ENCODE results near the gene IQSEC2. TPM values are rescaled to one million over a fixed set of nuclear protein-coding genes. Genes with fewer than 3 reads are reported as not detected.

Gene IQSEC2
- total and polyA plus RNA-seq, 2 of the 13 experiments (the other 11 are each of a cell fraction or from before 2014, with no cell fraction given): 0.13 to 0.21 TPM

- TF ChIP-seq ZIK1 (CRISPR knock-in tag; IDR thresholded peaks at IDR 0.05; ENCODE audit: borderline replicate concordance, low read depth): 0 out of 2 replicates have a peak, but pooled peaks have one; percentile 62
- TF ChIP-seq MAX (IDR thresholded peaks at IDR 0.05): peak; percentile 40; the same call in 1 of the 2 replicates
- no peak for TF ChIP-seq ZBTB1 (CRISPR knock-in tag; IDR thresholded peaks at IDR 0.05; ENCODE audit: borderline replicate concordance)
- TF ChIP-seq AKAP8 (CRISPR knock-in tag; IDR thresholded peaks at IDR 0.05): no peak
- peak; percentile 94 for TF ChIP-seq YY1 (IDR thresholded peaks at IDR 0.05; ENCODE audit: insufficient read depth, insufficient replicate concordance, low read depth, low read length)
- TF ChIP-seq ISL2 (CRISPR knock-in tag; IDR thresholded peaks at IDR 0.05): no peak
- TF ChIP-seq ZBTB8A (CRISPR knock-in tag; IDR thresholded peaks at IDR 0.05; ENCODE audit: borderline replicate concordance, low read depth): no peak
- TF ChIP-seq PHF20 (CRISPR knock-in tag; IDR thresholded peaks at IDR 0.05): peak; percentile 75
- TF ChIP-seq ZNF414 (CRISPR knock-in tag; IDR thresholded peaks at IDR 0.05): 0 out of 2 replicates have a peak, but pooled peaks have one; percentile 19
- TF ChIP-seq ZBTB3 (CRISPR knock-in tag; IDR thresholded peaks at IDR 0.05; ENCODE audit: borderline replicate concordance, low read depth): no peak
- peak; percentile 77 for TF ChIP-seq ELF1 (CRISPR knock-in tag; IDR thresholded peaks at IDR 0.05)
- no peak for TF ChIP-seq STAT5B (CRISPR knock-in tag; IDR thresholded peaks at IDR 0.05)
- peak; percentile 70 for TF ChIP-seq POLR2AphosphoS5 (IDR thresholded peaks at IDR 0.05; ENCODE audit: low read depth, low read length)
- TF ChIP-seq SIX4 (CRISPR knock-in tag; IDR thresholded peaks at IDR 0.05): no peak
- TF ChIP-seq ZFX (CRISPR knock-in tag; IDR thresholded peaks at IDR 0.05; ENCODE audit: low read depth): peak; percentile 96
- no peak for TF ChIP-seq ZNF446 (CRISPR knock-in tag; IDR thresholded peaks at IDR 0.05)
- no peak for TF ChIP-seq MTF2 (CRISPR knock-in tag; IDR thresholded peaks at IDR 0.05; ENCODE audit: borderline replicate concordance)
- no peak for TF ChIP-seq AHR (CRISPR knock-in tag; IDR thresholded peaks at IDR 0.05)
- no peak for TF ChIP-seq PHB2 (IDR thresholded peaks at IDR 0.05; ENCODE audit: partially characterized antibody)
- TF ChIP-seq GFI1 (CRISPR knock-in tag; IDR thresholded peaks at IDR 0.05; ENCODE audit: borderline replicate concordance): peak; percentile 22; the same call in 1 of the 2 replicates
- TF ChIP-seq ZBTB20 (CRISPR knock-in tag; IDR thresholded peaks at IDR 0.05; ENCODE audit: borderline replicate concordance, low read depth): no peak
- peak; percentile 21; the same call in 1 of the 2 replicates for TF ChIP-seq CEBPG (CRISPR knock-in tag; IDR thresholded peaks at IDR 0.05)
- TF ChIP-seq PLSCR1 (CRISPR knock-in tag; IDR thresholded peaks at IDR 0.05; ENCODE audit: borderline replicate concordance): no peak
- no peak for TF ChIP-seq HNF1A (IDR thresholded peaks at IDR 0.05; ENCODE audit: low read depth)
- TF ChIP-seq HNF1A (CRISPR knock-in tag; IDR thresholded peaks at IDR 0.05; ENCODE audit: borderline replicate concordance): no peak
Observed at GRCh38 chrX:53224860-53225797, 56.3 kb downstream of the IQSEC2 start, which contains the start of gene KDM5C (continued).
